ENCODE measurements around the gene IFITM2.
"Not testable (repeated sequence)": the region's sequence is repeated elsewhere in the genome, so short reads cannot be mapped to it uniquely, and the experiment has no call there.

The IFITM2 gene

GRCh38 chr11:337711-338110, 30.1 kb downstream of the IFITM2 start:
- Mint-ChIP-seq H3K36me3 (peaks cover 2 to 4% of the 10 kb centered on the region in 2 donors), H3K4me3 (no peak overlapping the region), H3K27me3 (no peaks in the 10 kb centered on the region), H3K27ac (no peak overlapping the region), H3K9me3 (peaks cover 4% of the 10 kb centered on the region in 2 donors), H3K4me1 (peaks cover 32 to 41% of the 10 kb centered on the region in 2 donors)
- no peak for DNase-seq
- ATAC-seq (replicated peaks): no peak

- H3K27ac Mint-ChIP-seq: no peak overlapping the region
- H3K4me3 Mint-ChIP-seq: no peak overlapping the region
- H3K36me3 Mint-ChIP-seq: peaks cover 2 to 4% of the 10 kb centered on the region in 2 donors
- peaks cover 29 to 41% of the 10 kb centered on the region in 2 donors for H3K4me1 Mint-ChIP-seq
- H3K27me3 Mint-ChIP-seq: no peaks in the 10 kb centered on the region
- peaks cover 4% of the 10 kb centered on the region in 2 donors for H3K9me3 Mint-ChIP-seq
- ATAC-seq (replicated peaks) (no peak), DNase-seq (no peak)
These were observed 32.3 kb downstream of the IFITM2 start for GRCh38 chr11:339963-340362.

GRCh38 chr11:340539-341512, 33.2 kb downstream of the IFITM2 start:
- Mint-ChIP-seq H3K27me3 (no peaks in the 10 kb centered on the region), H3K9me3 (peaks cover 4% of the 10 kb centered on the region in 2 donors), H3K27ac (peak overlapping the region; percentile 84), H3K4me1 (peaks cover 23 to 33% of the 10 kb centered on the region in 2 donors), H3K36me3 (peaks cover 2 to 4% of the 10 kb centered on the region in 2 donors), H3K4me3 (no peak overlapping the region)
- ATAC-seq (replicated peaks): no peak
- DNase-seq: no peak

GRCh38 chr11:342328-342727, 34.7 kb downstream of the IFITM2 start:
- no peak for ATAC-seq (replicated peaks)
- no peak overlapping the region for H3K4me3 Mint-ChIP-seq
- H3K36me3 Mint-ChIP-seq: peaks cover 2 to 4% of the 10 kb centered on the region in 2 donors
- peaks cover 12 to 22% of the 10 kb centered on the region in 2 donors for H3K4me1 Mint-ChIP-seq
- H3K27ac Mint-ChIP-seq: peak overlapping the region; percentile 42
- no peaks in the 10 kb centered on the region for H3K27me3 Mint-ChIP-seq
- peaks cover 4% of the 10 kb centered on the region in 2 donors for H3K9me3 Mint-ChIP-seq
- no peak for DNase-seq

GRCh38 chr11:344836-345578, 37.4 kb downstream of the IFITM2 start:
- Mint-ChIP-seq H3K27ac (no peak overlapping the region), H3K4me3 (no peak overlapping the region), H3K4me1 (peaks cover 16 to 22% of the 10 kb centered on the region in 2 donors), H3K9me3 (peaks cover 4% of the 10 kb centered on the region in 2 donors), H3K36me3 (peaks cover 2 to 4% of the 10 kb centered on the region in 2 donors), H3K27me3 (no peaks in the 10 kb centered on the region)
- DNase-seq (no peak), ATAC-seq (replicated peaks) (no peak)

GRCh38 chr11:346529-346928, 38.9 kb downstream of the IFITM2 start:
- H3K27ac Mint-ChIP-seq: no peak overlapping the region
- H3K36me3 Mint-ChIP-seq: peaks cover 0 to 2% of the 10 kb centered on the region in 2 donors
- H3K4me1 Mint-ChIP-seq: peaks cover 16 to 26% of the 10 kb centered on the region in 2 donors
- H3K27me3 Mint-ChIP-seq: no peaks in the 10 kb centered on the region
- ATAC-seq (replicated peaks) (no peak), DNase-seq (no peak)
- peaks cover 1 to 2% of the 10 kb centered on the region in 2 donors for H3K9me3 Mint-ChIP-seq
- H3K4me3 Mint-ChIP-seq: no peak overlapping the region

- peaks cover 20 to 35% of the 10 kb centered on the region in 2 donors for H3K4me1 Mint-ChIP-seq
- not testable (repeated sequence) for ATAC-seq (replicated peaks); H3K27ac Mint-ChIP-seq
These were observed 41.8 kb downstream of the IFITM2 start for GRCh38 chr11:349270-349954.

GRCh38 chr11:350033-350722, 42.6 kb downstream of the IFITM2 start:
- not testable (repeated sequence) for H3K9me3 Mint-ChIP-seq; H3K27me3 Mint-ChIP-seq; ATAC-seq (replicated peaks); H3K36me3 Mint-ChIP-seq; DNase-seq
- H3K27ac Mint-ChIP-seq: peak overlapping the region; percentile 75
- peak overlapping the region in 1 of 2 donors; percentile 30 for H3K4me3 Mint-ChIP-seq
- H3K4me1 Mint-ChIP-seq: peaks cover 22 to 41% of the 10 kb centered on the region in 2 donors

More at GRCh38 chr11:349270-349954, 41.8 kb downstream of the IFITM2 start:
- not testable (repeated sequence) for H3K9me3 Mint-ChIP-seq, H3K4me3 Mint-ChIP-seq, DNase-seq, H3K27me3 Mint-ChIP-seq, H3K36me3 Mint-ChIP-seq

- H3K4me3 Mint-ChIP-seq: peak overlapping the region in 1 of 2 donors; percentile 30
- ATAC-seq (replicated peaks) (peak; percentile 31 to 40), DNase-seq (no peak)
- peak overlapping the region; percentile 75 for H3K27ac Mint-ChIP-seq
- H3K4me1 Mint-ChIP-seq: peaks cover 23 to 45% of the 10 kb centered on the region in 2 donors
- peaks cover 0 to 2% of the 10 kb centered on the region in 2 donors for H3K9me3 Mint-ChIP-seq
- H3K36me3 Mint-ChIP-seq: no peaks in the 10 kb centered on the region
- no peaks in the 10 kb centered on the region for H3K27me3 Mint-ChIP-seq
These were observed 43.2 kb downstream of the IFITM2 start for GRCh38 chr11:350723-351255.

- H3K4me1 Mint-ChIP-seq: peaks cover 23 to 45% of the 10 kb centered on the region in 2 donors
- H3K36me3 Mint-ChIP-seq: no peaks in the 10 kb centered on the region
- ATAC-seq (replicated peaks) (no peak), DNase-seq (no peak)
- no peaks in the 10 kb centered on the region for H3K27me3 Mint-ChIP-seq
- no peak overlapping the region for H3K4me3 Mint-ChIP-seq
- no peak overlapping the region for H3K27ac Mint-ChIP-seq
- peaks cover 0 to 2% of the 10 kb centered on the region in 2 donors for H3K9me3 Mint-ChIP-seq
These were observed 43.8 kb downstream of the IFITM2 start for GRCh38 chr11:351411-351810.

- ATAC-seq (replicated peaks) (no peak), DNase-seq (no peak)
- H3K4me3 Mint-ChIP-seq: no peak overlapping the region
- H3K27me3 Mint-ChIP-seq: no peaks in the 10 kb centered on the region
- peak overlapping the region; percentile 2 for H3K27ac Mint-ChIP-seq
- H3K9me3 Mint-ChIP-seq: peaks cover 0 to 2% of the 10 kb centered on the region in 2 donors
- H3K4me1 Mint-ChIP-seq: peaks cover 23 to 45% of the 10 kb centered on the region in 2 donors
- H3K36me3 Mint-ChIP-seq: no peaks in the 10 kb centered on the region
These were observed 44.9 kb downstream of the IFITM2 start for GRCh38 chr11:352456-353031.

- Mint-ChIP-seq H3K4me1 (peaks cover 23 to 45% of the 10 kb centered on the region in 2 donors), H3K27me3 (no peaks in the 10 kb centered on the region), H3K4me3 (no peak overlapping the region), H3K9me3 (peaks cover 0 to 2% of the 10 kb centered on the region in 2 donors), H3K27ac (peak overlapping the region; percentile 48), H3K36me3 (no peaks in the 10 kb centered on the region)
- DNase-seq (no peak), ATAC-seq (replicated peaks) (no peak)
These were observed 45.7 kb downstream of the IFITM2 start for GRCh38 chr11:353179-353873.
